Activated T-helper 17 cell treated with anti-CD3 and anti-CD28 coated beads, Interleukin-2, amount 50 U/mL, for 72 hours (primary cell): ENCODE results near the gene TACC2. TPM values are rescaled to one million over a fixed set of nuclear protein-coding genes. Genes with fewer than 3 reads are reported as not detected.

Experiments
- ATAC-seq: fragments of 150-1000 bp; cut with Tn5 transposase; replicated peaks from 2 replicates; pipeline ENCODE4 v1.10.0; 2021; ENCODE audit warnings: mild to moderate bottlenecking, moderate library complexity
- H3K27ac Mint-ChIP-seq: one replicate; pipeline ENCODE4 v1.8.0; 2022; ENCODE audit warnings: mixed read lengths
- H3K27me3 Mint-ChIP-seq: one replicate; pipeline ENCODE4 v1.8.0; 2022; ENCODE audit warnings: mixed read lengths
- H3K36me3 Mint-ChIP-seq: one replicate; pipeline ENCODE4 v1.8.0; 2022; ENCODE audit warnings: low read depth, mild to moderate bottlenecking, mixed read lengths
- H3K4me1 Mint-ChIP-seq: one replicate; pipeline ENCODE4 v1.8.0; 2022; ENCODE audit warnings: mixed read lengths
- H3K4me3 Mint-ChIP-seq: one replicate; pipeline ENCODE4 v1.8.0; 2022; ENCODE audit warnings: mild to moderate bottlenecking, mixed read lengths
- H3K9me3 Mint-ChIP-seq: one replicate; pipeline ENCODE4 v1.8.0; 2022; ENCODE audit warnings: mixed read lengths
- total RNA-seq, 2 donors: library from RNA; stranded (reverse); gene quantifications; one replicate each; pipeline ENCODE4 v1.2.3, GENCODE V29; 2022

TACC2 gene
- total RNA-seq, 2 donors from 2014 or later: not detected

DNA sequence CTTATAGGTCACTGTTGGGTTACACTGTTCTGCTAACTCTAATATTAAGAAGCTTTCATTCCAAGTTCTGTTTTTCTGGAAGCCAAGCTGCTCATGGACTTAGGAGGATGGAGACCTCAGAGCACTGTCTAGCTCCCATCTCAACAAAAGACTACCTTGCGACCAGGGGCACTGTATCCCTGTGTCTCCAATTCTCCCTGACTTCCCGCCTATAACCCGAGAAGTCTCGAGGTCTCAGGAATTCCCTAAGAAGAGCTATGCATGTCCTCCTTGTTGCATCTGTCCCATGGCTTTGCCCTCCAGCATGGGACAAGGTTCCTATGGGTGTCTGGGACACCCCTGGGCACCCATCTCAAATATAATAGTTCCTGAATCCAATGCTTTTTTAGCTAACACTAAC, 313.4 kb downstream of the TACC2 start:
- H3K4me3 Mint-ChIP-seq: no peak overlapping the region
- no peaks in the 10 kb centered on the region for H3K4me1 Mint-ChIP-seq
- no peaks in the 10 kb centered on the region for H3K36me3 Mint-ChIP-seq
- peaks cover 4% of the 10 kb centered on the region for H3K27me3 Mint-ChIP-seq
- no peak for ATAC-seq
- H3K27ac Mint-ChIP-seq: no peak overlapping the region
- no peaks in the 10 kb centered on the region for H3K9me3 Mint-ChIP-seq

DNA sequence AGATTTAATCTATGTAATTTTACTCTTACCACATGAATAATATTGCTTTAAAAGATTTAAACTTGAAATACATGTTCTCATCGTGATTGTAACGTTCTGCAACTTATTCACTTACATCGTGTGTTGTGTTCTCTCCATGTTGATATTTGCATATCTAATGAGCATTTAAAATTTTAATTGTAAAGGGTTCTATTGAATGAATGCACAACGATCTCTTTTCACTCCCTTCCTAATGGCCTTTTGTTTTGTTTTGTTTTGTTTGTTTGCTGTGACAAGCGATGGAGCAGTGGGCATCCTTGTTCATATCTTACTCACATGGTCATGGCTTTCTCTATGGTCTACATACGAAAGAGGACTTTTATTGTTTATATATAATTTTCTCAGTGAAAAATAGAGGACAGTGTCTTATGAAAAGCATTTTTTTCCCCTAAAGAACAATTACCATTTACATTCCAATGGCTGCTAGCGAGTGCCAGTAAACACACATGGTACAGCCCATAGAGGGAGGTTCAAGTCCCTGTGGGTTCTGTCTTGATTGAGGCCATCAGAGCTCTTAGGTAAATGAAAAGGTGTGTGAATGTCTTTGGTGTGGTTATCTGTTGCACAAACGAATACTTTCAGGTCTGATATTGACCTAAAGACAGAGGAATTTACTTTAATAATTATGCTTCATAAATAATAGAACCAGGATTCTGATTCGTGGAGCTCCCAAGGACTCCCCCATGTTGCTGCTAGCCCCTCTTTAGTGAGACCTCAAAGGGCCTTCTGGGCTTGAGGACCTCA, 314.5 kb downstream of the TACC2 start:
- H3K36me3 Mint-ChIP-seq: no peaks in the 10 kb centered on the region
- ATAC-seq: no peak
- peaks cover 4% of the 10 kb centered on the region for H3K27me3 Mint-ChIP-seq
- H3K4me3 Mint-ChIP-seq: no peak overlapping the region
- no peak overlapping the region for H3K27ac Mint-ChIP-seq
- H3K4me1 Mint-ChIP-seq: no peaks in the 10 kb centered on the region
- H3K9me3 Mint-ChIP-seq: no peaks in the 10 kb centered on the region

Other genes with a start within 250 kb of the TACC2 start
- gene ATE1, start 61.1 kb upstream of the TACC2 start, total RNA-seq: 10 to 100 TPM; 16.5 to 24.4 TPM
- gene NSMCE4A, start 13.9 kb upstream of the TACC2 start, total RNA-seq: 10 to 100 TPM; 26.4 to 49.7 TPM